Measurements from ENCODE around the gene POLD3. TPM values are rescaled to one million over a fixed set of nuclear protein-coding genes. Genes with fewer than 3 reads are reported as not detected.

POLD3 gene
- total and polyA plus RNA-seq, 2 donors (not counting 1 experiment from before 2014, with no cell fraction given): 4.6 to 17.6 TPM

- Mint-ChIP-seq H3K9me3 (ENCODE audit: insufficient read depth) (no peaks in the 10 kb centered on the region), H3K27ac (no peak overlapping the region), H3K4me1 (peaks cover 2% of the 10 kb centered on the region), H3K4me3 (no peak overlapping the region), H3K27me3 (peaks cover 30% of the 10 kb centered on the region)
- no peaks in the 10 kb centered on the region for H3K36me3 ChIP-seq (replicated peaks in 1 of 2; ENCODE audit: control extremely low read depth in 1 of 2, control insufficient read depth in 1 of 2, extremely low read depth in 1 of 2, insufficient read depth in 2 of 2, low read length in 1 of 2)
- CTCF ChIA-PET: no interaction called here
- no peak for DNase-seq
- H2AFZ ChIP-seq (ENCODE audit: insufficient read depth, low read depth, low read length, poor library complexity, severe bottlenecking): no peak overlapping the region
- no peaks in the 10 kb centered on the region for H3K79me2 ChIP-seq (ENCODE audit: control insufficient read depth, insufficient read depth, low read length)
- H3K27ac ChIP-seq (ENCODE audit: low read length in 2 of 2): no peak overlapping the region
- H3K4me1 ChIP-seq (ENCODE audit: control insufficient read depth in 2 of 2, insufficient read depth in 2 of 2, low read length in 2 of 2): no peaks in the 10 kb centered on the region
- no peak for ATAC-seq (ENCODE audit: low read depth)
- no peak overlapping the region for H3K4me2 ChIP-seq (replicated peaks; ENCODE audit: low read depth, low read length, poor library complexity, severe bottlenecking)
- H3K27me3 ChIP-seq (replicated peaks in 1 of 4; ENCODE audit: control extremely low read depth in 1 of 4, control insufficient read depth in 3 of 4, insufficient read depth in 4 of 4, low read length in 3 of 4): peaks cover 0 to 34% (median 6%) of the 10 kb centered on the region in 4 experiments
- TF ChIP-seq EZH2 (IDR thresholded peaks at IDR 0.05; ENCODE audit: borderline replicate concordance, insufficient read depth, low read depth, low read length, poor library complexity, severe bottlenecking) (no peak), CTCF (IDR thresholded peaks at IDR 0.05) (no peak)
- H3K9me3 ChIP-seq (ENCODE audit: control extremely low read depth in 1 of 3, control insufficient read depth in 2 of 3, insufficient read depth in 1 of 3, low read length in 2 of 3): peaks cover 0 to 5% (median 0%) of the 10 kb centered on the region in 3 donors
- H4K20me1 ChIP-seq (ENCODE audit: control insufficient read depth, insufficient read depth, low read length, poor library complexity, severe bottlenecking): no peaks in the 10 kb centered on the region
- POLR2A ChIA-PET: no interaction called here
- intact Hi-C loops (cut with micrococcal nuclease): no loop called here
- WGBS (ENCODE audit: insufficient coverage): 96% methylated on average over 18 of the region's 18 CpGs
- H3K9ac ChIP-seq (ENCODE audit: low read length): no peak overlapping the region
- H3K4me3 ChIP-seq (ENCODE audit: control extremely low read depth in 1 of 5, extremely low read depth in 1 of 5, insufficient read depth in 1 of 5, low read depth in 2 of 5, low read length in 4 of 5): no peak overlapping the region
Measured at GRCh38 chr11:74680703-74681531, 88.5 kb downstream of the POLD3 start.

Data from B cell (primary cell).